HG03442 (cell line): ENCODE results near the gene CEP72.
"Not testable (repeated sequence)": the region's sequence is repeated elsewhere in the genome, so short reads cannot be mapped to it uniquely, and the experiment has no call there.

ENCODE experiments used
- ATAC-seq: cut with Tn5 transposase; IDR thresholded peaks from one replicate; pipeline ENCODE4 v1.9.1; 2021; ENCODE audit warnings: mild to moderate bottlenecking, moderate library complexity; ENCODE audit not compliant: unreplicated experiment

The CEP72 gene

GRCh38 chr5:611731-612486 lies at the start of gene CEP72:
TSS of gene CEP72 (plus strand) at chr5:612340. CDS start at chr5:612362, 22 bp downstream.
- ATAC-seq: peak; percentile 74

- no peak for ATAC-seq
Measured at GRCh38 chr5:565782-566440, 46.2 kb upstream of the CEP72 start.

GRCh38 chr5:566636-567309 lies 45.4 kb upstream of the CEP72 start:
- no peak for ATAC-seq

GRCh38 chr5:567664-568060 lies 44.5 kb upstream of the CEP72 start:
- ATAC-seq: no peak

- no peak for ATAC-seq
Measured at GRCh38 chr5:568061-568781, 43.9 kb upstream of the CEP72 start.

GRCh38 chr5:568809-569208 lies 43.3 kb upstream of the CEP72 start:
- ATAC-seq: no peak

GRCh38 chr5:569358-569867 lies 42.7 kb upstream of the CEP72 start:
- ATAC-seq: no peak

- no peak for ATAC-seq
Measured at GRCh38 chr5:569868-570361, 42.2 kb upstream of the CEP72 start.

- ATAC-seq: no peak
Measured at GRCh38 chr5:570446-570845, 41.7 kb upstream of the CEP72 start.

- ATAC-seq: no peak
Measured at GRCh38 chr5:570886-571285, 41.3 kb upstream of the CEP72 start.

- ATAC-seq: no peak
Measured at GRCh38 chr5:571791-572190, 40.3 kb upstream of the CEP72 start.

- ATAC-seq: no peak
Measured at GRCh38 chr5:572398-573019, 39.6 kb upstream of the CEP72 start.

- ATAC-seq: no peak
Measured at GRCh38 chr5:573206-573605, 38.9 kb upstream of the CEP72 start.

GRCh38 chr5:573976-574375 lies 38.2 kb upstream of the CEP72 start:
- no peak for ATAC-seq

GRCh38 chr5:574906-575305 lies 37.2 kb upstream of the CEP72 start:
- ATAC-seq: no peak

GRCh38 chr5:575636-576035 lies 36.5 kb upstream of the CEP72 start:
- ATAC-seq: no peak

GRCh38 chr5:577214-577613 lies 34.9 kb upstream of the CEP72 start:
- not testable (repeated sequence) for ATAC-seq

GRCh38 chr5:577800-578199 lies 34.3 kb upstream of the CEP72 start:
- no peak for ATAC-seq

GRCh38 chr5:579211-579610 lies 32.9 kb upstream of the CEP72 start:
- no peak for ATAC-seq

GRCh38 chr5:579746-580366 lies 32.3 kb upstream of the CEP72 start:
- ATAC-seq: no peak
